Occipital lobe (tissue), 2 donors: Measurements from ENCODE around the gene LRRC15. TPM values are rescaled to one million over a fixed set of nuclear protein-coding genes. Genes with fewer than 3 reads are reported as not detected.

Experiments
- DNase-seq: peaks from one replicate; lab custom pipeline; 2025; lab: John Stamatoyannopoulos, UW
- total RNA-seq: library from RNA; depleted of rRNA; stranded (reverse); fragments of >200 nt; gene quantifications from one replicate; pipeline ENCODE4 v1.2.3, GENCODE V29; 2014

Gene LRRC15
- not detected for total RNA-seq

DNA sequence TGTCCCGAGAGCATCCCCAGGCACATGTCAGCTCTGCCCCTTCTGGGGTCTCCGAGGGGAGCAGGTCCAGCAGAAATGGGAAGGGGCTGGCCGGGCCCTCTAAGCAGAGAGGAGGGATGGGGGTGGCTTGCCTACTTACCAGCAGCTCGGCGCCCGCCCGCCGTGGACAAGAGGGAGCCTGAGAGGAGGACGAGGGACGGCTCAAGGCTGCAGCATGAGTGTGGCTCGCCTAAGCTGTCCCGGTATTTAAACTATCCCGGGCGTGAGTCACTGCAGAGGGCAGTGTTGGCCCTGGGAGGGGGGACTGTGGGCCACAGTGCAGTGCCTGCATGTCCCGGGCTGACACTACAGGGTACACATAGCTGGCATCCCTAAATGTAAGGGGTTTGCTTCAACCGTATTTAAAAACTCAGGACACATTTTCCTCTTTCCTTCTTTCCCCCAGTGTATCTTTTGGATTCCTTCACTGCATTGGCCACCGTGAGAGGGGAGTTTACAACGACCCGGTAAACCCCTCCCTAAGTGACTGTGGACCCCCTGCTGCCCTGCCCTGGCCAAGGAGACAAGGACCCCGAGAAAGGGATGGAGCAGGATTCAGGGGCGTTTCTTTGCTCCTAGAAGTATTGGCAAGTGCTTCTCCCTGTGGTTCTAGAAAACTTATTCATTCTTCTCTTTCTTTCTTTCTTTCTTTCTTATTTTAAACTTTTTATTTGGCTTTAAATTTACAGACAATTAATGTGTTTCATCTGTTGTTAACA lies at the start of gene LRRC15:
TSS of gene LRRC15 (minus strand) at position 222 of the 758 bp plus-strand sequence. CDS start 8,700 bp downstream, outside the sequence.
- no peak for DNase-seq

DNA sequence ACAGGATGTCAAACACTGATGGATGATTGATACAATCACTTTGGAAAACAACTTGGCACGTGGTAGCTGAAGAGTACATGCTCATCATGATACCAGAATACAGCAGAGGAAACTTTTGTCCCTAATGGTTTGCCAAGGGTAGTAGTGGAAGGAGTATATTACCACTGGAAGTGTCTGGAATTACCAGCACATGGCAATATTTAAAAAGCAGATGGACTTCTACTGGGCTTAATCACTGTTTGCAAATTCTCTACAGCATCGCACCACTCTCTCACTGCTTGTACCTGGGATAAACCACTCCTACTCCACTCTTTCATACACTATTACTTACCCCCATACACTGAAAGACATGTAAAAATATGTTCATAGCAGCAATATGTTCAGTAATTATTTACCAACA lies 49.1 kb upstream of the LRRC15 start:
- DNase-seq: no peak

DNA sequence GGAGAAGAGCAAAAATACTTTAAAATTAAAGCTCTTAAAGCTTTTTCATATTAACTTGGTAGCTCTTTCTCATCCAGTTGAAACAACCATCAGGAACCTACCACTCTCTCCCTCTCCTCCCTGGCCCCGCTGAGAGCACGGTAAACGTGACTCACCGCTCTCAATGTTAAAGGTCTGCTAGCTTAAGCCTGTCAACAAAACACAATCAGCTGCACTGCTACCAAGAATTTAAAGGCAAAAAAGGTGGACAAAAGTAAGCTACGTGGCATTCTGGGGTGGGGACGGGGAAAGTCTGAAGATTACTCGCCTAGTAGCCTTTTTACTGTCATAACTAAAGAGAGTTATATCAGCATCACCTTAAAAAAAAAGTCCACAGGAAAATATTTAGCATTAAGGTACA lies 37.9 kb upstream of the LRRC15 start:
- DNase-seq: no peak

DNA sequence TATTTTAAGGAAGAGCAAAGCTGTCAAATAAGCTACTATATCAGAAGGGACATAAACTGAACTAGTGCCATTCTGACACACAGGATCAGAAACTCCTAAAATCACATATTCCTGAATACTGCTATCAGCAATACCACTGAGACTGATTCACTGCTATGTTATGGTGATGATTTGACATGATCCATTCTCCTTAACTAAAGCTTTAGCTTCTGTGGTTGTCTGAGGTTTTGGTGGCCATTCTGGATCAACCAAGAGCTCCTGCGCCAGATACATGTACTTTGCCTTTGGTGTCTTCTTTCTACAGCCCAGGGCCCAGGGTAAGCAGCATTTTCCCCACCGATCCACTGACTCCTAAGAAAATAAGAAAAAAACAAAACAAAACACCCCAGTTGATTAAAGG lies 36.2 kb upstream of the LRRC15 start:
- no peak for DNase-seq

DNA sequence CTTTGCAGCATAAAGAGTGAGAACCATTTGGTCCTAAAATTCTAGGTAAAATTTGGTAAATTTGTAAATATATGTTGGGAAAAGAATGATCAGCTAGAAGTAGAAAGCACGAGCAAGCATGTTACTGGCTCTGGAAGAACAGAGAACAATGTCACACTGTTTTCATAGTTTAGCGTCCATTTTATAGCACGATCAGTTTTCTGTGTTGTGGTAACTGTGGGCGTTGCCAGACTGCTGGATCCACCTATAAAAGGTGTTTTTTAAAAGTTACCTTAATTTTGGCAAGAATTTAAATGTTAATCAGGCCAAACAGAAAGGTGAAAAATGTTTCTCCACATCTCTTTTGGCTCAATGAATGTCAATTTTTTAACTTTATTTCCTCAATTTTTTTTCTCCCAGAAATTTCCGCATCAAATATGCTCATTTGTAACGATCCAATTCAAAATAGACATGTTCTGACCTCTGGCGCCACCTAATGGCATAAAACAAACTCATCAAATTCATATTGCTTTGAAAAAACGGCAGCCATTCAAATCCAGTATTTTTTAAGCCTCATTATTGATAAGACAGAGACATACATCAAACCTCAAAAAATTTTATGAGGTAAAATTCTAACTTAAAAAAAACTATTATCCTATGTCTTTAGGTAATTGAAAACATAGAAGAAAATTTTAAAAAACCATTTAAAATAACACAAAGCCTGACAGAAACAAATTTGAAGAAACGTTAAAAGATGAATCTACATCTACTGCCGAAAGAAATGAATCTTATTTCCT lies 35.0 kb upstream of the LRRC15 start:
- DNase-seq: no peak

DNA sequence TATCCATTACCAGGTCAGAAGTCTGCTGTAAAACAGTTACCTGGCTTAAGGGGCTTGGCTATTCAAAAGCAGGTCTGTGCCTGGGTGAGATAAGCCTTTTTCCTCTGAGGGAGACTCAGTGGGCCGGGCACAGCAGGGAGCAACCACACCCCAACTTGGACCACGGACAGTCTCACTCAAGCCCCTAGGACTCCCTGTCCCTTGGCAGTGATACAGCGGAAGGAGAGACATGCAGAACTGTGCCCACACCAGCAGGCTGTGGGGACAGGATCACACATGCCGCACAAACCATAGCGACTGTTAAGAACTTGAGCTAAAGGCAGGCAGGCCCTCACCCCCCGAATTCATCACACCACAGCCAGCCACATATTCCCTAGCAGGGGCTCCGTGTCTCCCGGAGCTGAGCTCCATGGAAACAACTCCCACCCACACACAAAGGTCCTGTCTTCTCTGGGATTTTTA lies 32.4 kb upstream of the LRRC15 start:
- no peak for DNase-seq

DNA sequence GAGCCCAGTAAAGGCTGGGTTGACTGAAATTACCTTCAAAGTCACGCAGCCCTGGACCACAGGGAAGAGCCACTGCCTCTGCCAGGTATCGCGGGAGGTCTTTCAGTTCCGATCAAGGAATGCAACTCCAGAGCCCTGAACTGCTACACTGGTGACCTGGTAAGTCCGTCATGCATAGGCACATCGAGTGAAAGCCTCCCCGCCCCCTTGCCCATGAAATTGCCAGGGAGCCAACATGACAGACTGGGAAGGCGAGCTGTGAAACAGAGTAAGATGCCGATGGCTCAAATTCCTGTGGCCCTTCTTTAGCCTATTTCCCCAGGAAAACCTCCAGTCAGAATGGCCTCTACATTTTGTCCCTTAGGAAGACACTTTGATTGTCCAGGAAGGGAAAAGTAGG lies 31.8 kb upstream of the LRRC15 start:
- no peak for DNase-seq

DNA sequence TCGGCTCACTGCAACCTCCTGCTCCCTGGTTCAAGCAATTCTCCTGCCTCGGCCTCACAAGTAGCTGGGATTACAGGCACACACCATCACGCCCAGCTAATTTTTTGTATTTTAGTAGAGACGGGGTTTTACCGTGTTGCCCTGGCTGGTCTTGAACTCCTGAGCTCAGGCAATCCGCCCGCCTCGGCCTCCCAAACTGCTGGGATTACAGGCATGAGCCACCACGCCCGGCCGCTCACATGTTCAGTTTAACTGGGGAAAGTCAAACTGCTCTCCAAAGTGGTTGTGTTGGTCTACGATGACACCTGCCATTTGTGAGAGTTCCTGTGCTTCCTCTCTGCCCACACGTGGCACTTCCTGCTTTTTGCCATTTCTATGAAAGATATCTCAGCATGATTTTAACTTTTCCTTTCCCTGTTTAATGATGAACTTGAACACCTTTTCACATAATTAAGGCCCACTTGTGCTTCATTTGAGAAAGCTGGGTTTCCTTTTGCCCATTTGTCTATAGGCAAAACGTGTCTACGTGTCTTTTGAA lies 30.4 kb upstream of the LRRC15 start:
- DNase-seq: no peak

DNA sequence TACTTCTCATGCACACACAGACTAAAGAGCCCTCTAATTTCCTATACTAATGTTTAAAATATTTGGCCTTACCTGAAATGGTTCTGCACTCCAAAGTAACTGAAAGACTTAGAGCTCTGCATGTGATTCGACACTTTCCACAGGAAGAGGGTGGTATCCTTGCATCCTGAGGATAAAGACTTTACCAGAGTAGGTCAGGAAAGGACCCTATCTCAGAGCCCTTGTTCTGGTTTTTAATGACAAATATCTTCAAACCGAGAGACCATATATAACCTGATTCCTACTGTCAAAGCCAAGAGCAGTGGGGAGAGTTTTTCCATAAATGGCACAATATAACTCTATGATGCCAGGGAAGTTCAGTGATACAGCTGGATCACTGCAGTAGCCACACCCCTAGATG lies 29.6 kb upstream of the LRRC15 start, which contains the start of gene GP5:
TSS of gene GP5 (minus strand) at position 101 of the 400 bp plus-strand sequence. CDS start 984 bp downstream, outside the sequence.
- DNase-seq: no peak

DNA sequence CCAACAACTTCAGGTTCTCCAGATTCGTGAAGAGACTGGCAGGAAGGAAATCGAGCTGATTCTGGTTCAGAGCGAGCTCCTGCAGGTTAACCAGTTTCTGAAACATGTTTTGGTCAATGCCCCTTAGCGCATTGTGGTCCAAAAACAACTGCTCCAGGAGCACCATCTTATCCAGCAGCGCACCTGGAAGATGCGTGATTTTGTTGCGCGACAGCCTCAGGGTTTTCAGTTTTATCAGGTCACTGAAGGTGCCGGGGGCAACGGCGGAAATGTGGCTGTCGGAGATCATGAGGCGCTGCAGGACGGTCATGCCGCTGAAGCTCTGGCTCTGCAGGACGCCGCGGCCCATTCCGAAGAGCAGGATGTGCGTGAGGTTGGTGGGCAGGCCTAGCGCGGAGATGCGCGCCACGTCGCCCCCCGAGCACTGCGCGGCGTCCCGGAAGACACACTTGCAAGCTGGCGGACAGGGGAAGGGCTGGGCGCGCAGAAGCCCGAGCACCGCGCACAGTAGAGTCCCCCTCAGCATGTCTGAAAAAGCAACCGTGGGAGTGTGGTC lies 28.3 kb upstream of the LRRC15 start:
- no peak for DNase-seq

DNA sequence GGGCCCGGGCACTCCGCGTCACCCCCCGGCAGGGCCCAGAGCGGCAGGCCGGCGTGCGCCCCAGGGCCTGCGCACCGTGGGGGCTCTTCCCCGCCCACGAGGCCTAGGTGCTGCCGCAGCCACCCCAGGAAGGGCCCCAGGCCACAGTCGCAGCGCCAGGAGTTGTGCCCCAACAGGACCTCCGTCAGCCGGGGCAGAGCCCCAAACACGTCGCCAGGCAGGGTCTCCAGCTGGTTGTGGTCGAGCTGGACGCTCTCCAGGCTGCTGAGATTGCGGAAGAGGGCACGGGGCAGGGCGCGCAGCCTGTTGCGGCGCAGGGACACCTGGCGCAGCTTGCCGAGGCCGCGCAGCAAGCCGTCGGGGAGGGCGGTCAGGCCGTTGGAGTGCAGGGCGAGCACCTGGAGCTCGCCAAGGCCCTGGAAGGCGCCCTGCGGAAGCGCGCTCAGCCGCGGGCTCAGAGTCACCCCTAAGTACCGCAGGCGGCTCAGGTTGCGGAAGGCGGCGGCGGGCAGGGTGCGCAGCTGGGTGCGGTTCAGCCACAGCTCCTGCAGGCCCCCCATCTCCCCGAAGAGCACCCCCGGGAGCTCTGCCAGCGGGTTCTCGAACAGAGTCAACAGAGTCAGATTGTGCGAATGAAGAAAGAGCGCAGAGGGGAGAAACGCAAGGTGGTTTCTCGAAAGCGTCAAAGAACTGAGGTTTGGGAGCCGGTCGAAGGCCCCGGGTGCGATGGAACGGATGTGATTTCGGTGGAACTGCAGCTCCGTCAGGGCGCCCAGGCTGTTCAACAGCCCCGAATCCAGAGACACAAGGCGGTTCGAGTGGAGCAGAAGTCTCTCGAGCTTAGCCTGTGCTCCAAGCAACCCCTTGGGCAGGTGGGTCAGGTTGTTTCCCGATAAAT lies 27.6 kb upstream of the LRRC15 start:
- no peak for DNase-seq

DNA sequence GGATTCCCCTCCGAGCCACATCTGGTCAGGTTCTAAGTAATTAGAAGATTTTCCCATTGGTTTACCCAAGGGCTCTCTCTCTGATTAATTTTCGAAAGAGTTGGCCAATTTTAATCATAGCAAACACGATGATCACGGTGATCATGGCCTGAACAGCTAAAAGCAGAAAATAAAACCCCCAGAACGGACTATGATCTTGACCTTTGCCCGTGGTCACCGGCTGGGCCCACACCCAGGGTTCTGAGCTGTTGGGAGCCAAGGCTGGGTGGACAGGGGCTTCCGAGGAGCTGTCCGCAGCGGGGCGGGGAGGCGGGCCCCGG lies 27.0 kb upstream of the LRRC15 start:
- DNase-seq: no peak

DNA sequence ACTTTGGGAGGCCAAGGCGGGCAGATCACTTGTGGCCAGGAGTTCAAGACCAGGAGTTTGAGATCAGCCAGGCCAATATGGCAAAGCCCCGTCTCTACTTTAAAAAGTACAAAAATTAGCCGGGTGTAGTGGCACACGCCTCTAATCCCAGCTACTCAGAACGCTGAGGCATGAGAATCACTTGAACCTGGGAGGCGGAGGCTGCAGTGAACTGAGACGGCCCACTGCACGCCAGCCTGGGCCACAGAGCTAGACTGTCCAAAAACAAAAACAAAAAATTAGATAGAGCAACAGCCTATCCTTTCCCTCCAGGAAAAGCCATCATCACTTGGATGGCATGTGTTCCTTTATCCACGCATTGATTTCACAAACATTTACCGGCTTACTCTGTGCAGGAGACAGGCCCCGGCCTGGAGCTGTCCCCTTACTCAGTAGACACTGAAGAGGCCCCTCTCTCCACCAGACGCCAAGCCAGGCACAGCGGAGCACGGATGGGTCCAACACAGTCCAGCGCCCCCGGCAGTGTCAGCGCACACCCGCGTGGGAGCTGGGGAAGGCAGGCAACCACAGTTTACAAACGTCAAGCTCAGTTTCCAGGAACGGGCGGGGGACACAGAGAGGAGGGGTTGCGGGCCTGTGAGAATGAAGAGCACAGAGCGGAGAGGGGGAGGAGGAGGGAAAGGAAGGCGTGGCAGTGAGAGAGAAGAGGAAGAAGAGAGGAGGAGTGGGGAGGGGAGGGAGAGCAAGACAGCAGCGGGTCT lies 26.4 kb upstream of the LRRC15 start:
- no peak for DNase-seq

DNA sequence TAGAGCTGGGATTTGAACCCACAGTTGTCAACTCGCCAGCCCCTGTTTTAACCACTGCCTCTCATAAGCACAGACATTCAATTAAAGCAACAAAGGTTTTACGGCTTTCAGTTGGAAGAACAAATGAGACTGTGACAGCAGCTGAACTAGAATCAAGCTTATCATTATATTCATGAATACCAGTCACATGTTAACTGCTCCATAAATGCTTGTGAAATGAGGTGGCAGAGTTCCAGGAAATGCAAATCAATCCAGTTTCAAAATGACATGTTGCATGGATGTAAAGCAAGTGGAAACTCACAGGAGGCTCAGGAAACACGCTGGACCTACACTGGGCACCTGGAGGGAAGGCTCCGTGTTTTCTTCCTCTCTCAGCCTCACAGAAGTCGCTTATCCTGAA lies 25.7 kb upstream of the LRRC15 start:
- no peak for DNase-seq

DNA sequence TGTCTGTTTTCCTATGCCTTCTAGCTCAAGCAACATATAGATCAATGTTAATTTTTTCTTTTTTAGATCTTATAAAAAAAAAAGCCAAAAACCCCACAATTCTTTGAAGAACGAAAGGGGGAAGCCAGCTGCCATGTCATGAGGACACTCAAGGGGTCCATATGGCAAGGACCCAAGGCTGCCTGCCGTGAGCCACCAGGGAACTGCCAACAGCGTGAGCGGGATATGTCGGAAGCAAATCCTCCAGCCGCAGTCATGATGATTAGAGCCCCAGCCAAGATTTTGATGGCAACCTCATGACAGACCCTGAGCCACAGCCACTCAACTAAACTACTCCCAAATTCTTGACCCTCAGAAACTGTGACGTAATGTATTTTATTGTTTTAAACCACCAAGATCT lies 23.0 kb upstream of the LRRC15 start:
- no peak for DNase-seq

DNA sequence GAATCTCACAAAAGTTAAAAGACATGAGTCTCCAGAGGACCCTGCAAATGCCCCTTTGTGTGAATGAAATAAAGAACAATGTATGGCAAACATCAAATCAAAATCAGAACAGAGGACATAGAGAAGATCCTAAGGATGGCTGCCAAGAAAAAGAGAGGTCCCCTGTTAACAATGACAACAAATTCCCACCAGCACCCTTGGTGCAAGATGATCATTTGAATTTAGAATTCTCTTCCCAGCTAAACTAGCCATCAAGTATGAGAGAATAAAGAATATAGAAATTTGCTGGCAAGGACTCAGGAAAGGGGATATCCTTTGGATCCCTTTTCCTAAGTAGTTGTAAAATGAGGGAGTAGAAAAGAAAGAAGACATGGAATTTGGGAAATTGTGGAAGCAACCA lies 21.3 kb upstream of the LRRC15 start:
- no peak for DNase-seq

DNA sequence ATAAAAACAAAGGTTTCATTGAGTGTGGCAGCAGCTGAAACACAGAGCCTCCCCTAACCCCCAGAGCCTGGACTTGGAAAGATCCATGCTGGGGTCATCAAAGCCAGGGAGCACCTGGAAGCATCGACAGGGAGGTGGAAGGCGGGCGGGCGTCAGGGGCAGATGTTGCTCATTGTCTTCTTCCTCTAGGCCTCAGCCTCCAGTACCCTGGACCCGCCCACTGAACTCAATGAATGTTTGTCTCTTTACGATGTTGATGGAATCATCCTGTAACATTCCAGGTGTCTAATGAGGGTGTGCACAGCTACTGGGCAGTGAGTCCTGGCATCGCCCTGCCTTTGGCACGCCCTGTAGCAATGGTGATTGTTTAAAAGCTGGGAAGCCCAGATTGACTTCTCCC lies 19.7 kb upstream of the LRRC15 start:
- no peak for DNase-seq

DNA sequence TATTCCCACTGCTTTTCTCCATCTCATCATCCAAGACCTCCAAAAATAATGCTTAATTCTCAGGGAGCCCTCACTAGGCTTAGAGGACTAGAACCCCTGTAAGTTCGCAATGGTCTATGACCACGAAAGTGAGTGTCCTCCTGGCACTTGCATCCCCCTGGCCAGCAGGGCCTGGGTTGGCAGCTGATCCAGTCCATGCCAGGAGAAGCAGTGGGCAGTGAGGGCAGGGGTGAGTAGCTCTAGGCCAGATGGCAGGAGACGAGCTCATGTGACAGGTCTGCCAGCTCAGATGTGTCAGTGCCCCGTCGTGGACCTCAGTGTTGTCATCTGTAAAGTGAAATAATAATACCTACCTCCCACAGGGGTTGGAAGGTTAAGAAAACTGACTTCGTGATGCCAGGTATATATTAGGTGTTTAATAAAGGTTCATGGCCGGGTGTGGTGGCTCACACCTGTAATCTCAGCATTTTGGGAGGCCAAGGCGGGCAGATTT lies 18.4 kb upstream of the LRRC15 start:
- no peak for DNase-seq

DNA sequence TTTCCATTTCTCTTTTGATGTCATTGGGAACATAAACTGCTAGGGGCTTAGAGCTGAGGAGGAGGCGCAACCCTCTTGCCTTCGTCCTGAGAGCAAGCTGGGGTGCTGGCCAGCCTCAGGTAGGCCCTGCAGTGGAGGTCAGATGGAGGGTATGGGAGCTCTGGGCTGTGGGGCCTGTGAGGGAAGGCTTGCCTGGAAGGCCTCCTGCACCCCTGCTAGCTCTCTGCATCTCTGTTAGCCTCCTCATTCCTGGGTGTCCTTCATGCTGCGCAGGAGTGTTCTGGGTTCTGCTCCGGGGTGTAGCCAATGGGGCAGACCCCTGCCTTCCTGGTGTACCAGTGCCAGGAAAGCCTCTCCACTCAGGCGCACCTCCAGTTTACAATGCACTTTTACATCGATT lies 17.7 kb upstream of the LRRC15 start:
- DNase-seq: no peak

DNA sequence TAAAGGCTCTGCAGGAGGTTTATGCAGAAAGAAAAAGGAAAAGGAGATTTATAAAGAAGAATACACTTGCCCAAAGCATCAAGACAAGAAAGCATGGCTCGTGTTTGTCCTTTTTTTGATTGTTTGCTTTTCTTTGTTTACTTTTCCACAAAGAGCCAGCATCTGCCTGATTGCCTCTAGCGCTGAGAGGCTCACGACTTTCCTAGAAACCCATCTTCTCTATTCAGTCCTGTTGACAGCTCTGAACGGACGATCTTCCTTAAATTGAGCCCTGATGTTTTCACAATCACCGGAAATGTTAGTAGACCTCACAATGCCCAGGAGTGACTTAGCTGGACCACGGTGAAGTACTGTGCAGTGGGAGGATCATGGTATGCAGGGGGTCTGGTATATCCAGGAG lies 17.1 kb upstream of the LRRC15 start:
- DNase-seq: no peak
